ENCODE data around the gene F5. TPM values are rescaled to one million over a fixed set of nuclear protein-coding genes. Genes with fewer than 3 reads are reported as not detected.

Gene F5
- total RNA-seq, 2 experiments from 2014 or later: 49.8 to 57.8 TPM

DNA sequence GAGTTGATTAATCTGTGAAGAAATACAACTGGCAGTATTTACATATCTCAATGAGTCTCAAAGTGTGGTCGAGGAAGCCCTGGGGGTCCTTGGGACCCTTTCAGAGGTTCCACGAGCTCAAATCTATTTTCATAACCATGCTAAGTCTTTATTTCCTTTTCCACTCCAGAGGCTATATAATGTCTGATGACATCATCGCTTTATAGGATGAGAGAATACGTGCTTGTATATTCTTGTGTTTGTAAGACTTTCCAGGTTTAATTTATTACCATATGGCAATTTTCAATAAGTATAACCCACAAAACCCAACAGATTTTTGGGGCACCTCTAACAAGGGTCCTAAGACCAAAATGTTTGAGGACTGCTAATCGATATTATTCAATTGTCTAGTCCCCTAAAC lies 99.1 kb downstream of the F5 start:
- ATAC-seq: no peak
- intact Hi-C loops (cut with DNase I, micrococcal nuclease): loop anchor here (2.0 to 10.0 kb wide), 11 partner anchors 98 to 1310 kb away; partner anchors contain the start of genes ATP1B1 (in 1 of the 2), BLZF1 (in 1 of the 2), KIFAP3 (in 1 of the 2) and NME7 (in 1 of the 2)
- Mint-ChIP-seq H3K36me3 (ENCODE audit: low read depth) (peaks cover 6% of the 10 kb centered on the region), H3K27ac (peak overlapping the region; percentile 94), H3K4me1 (peaks cover 55% of the 10 kb centered on the region), H3K9me3 (ENCODE audit: low read depth) (no peaks in the 10 kb centered on the region), H3K4me3 (peak overlapping the region; percentile 93), H3K27me3 (peaks cover 1% of the 10 kb centered on the region)
- DNase-seq: no peak
- ChIA-PET CTCF (interaction anchor here (0.7 to 1.9 kb wide), 4 partner anchors 9 to 455 kb away, joined by 3 to 6 read pairs (median 4); partner anchors contain the start of gene F5), POLR2A (no interaction called here)

DNA sequence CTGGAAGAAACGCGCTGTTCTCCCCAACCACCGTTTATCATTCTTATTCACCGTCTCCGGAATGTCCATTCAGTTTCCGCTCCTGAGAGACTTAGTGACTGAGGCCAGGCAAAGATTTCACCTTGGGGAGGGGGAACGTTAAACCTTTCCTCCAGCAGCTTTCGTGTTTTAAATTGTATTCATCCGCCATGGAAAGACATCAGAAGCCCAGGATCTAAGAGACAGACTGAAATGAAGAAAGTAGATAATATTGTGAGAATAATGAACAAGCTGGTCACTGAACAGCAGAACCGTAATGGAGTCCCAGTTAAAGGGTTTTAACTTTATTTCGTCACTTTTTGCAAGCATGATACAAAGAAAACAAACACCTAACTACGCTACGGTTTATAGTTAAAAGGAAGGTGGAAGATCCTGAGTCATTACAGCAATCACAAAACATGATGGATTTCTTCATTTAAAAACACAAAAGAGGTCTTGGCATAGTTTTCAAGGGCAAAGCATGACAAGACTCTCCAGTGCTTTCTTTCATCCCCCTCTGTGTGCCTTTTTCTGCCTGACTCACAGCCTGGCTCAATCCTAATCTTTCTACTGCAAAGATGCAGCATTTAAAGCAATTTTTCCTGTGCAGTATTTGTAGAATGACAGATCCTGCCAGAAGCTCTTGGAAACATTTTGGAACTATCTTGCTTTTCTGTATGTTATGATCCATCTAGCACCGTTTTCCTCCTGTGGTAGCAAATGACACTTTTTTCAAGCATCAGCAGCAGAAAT lies 99.8 kb downstream of the F5 start:
- Mint-ChIP-seq H3K4me1 (peaks cover 49% of the 10 kb centered on the region), H3K27ac (peak overlapping the region; percentile 94), H3K27me3 (peaks cover 1% of the 10 kb centered on the region), H3K36me3 (ENCODE audit: low read depth) (peaks cover 6% of the 10 kb centered on the region), H3K4me3 (peak overlapping the region; percentile 93), H3K9me3 (ENCODE audit: low read depth) (no peaks in the 10 kb centered on the region)
- intact Hi-C loops (cut with DNase I, micrococcal nuclease): loop anchor here (2.0 to 10.0 kb wide), 11 partner anchors 98 to 1309 kb away; partner anchors contain the start of genes ATP1B1 (in 1 of the 2), BLZF1 (in 1 of the 2), KIFAP3 (in 1 of the 2) and NME7 (in 1 of the 2)
- ChIA-PET POLR2A (interaction anchor here (0.6 kb wide), 2 partner anchors 10 to 97 kb away, joined by 3 to 4 read pairs; no protein-coding TSS in a partner anchor), CTCF (interaction anchor here (0.7 to 1.8 kb wide), 8 partner anchors 10 to 1144 kb away, joined by 3 to 6 read pairs (median 3); partner anchors contain the start of gene F5)
- DNase-seq: no peak
- ATAC-seq: peak; percentile 2

DNA sequence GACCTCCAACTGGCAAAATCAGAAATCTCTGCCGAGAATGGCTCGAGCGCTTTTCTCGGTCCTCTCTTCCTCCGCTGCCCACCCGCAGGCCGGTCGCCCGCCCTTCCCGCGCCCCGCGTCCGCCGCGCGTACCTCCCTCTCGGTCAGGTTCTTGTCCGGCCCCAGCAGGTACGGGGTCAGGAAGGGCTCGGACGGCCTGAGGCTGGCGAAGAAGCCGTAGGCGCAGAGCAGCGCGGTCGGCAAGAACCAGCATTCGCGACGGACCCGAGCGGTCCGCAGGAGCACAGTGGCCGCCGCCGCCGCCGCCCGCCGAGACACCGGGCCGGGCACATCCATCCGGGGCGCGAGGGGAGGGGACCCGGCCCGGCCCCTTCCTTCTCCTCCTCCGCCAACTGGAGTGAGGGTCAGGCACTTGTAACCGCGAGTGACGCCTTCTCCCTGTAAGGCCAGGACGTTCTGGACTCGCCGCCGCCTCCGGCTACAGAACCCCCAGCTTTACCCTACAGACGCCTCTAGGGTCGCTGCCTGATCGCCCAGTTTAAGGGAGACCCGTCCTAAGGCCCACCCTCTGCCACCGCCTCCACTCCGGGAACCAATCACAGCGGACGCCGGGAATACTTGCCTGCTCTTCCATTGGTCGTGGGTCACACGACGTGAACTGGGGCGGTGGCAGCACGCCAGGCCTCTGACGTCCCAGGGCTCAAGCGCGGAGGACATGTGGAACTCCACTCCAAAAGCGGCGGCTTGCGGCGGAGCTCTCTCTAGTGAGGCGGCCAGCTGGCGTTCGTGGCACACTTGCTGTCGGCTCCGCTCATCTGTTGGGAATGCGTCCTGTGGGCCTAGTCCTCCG lies 100.6 kb downstream of the F5 start, which contains the start of gene SLC19A2:
SLC19A2 (minus strand) TSS at position 514 of the 850 bp plus-strand sequence; CDS start at position 336, 178 bp downstream.
- CTCF ChIA-PET: interaction anchor here (0.7 to 1.8 kb wide), 7 partner anchors 10 to 1143 kb away, joined by 3 to 6 read pairs (median 3); no protein-coding TSS in a partner anchor
- Mint-ChIP-seq H3K27ac (peak within 1 kb of the TSS; percentile 94), H3K9me3 (ENCODE audit: low read depth) (no peaks in the 10 kb centered on the region), H3K4me3 (peak within 1 kb of the TSS; percentile 93), H3K4me1 (peaks cover 48% of the 10 kb centered on the region), H3K27me3 (peaks cover 1% of the 10 kb centered on the region), H3K36me3 (ENCODE audit: low read depth) (peaks cover 6% of the 10 kb centered on the region)
- intact Hi-C loops (cut with DNase I, micrococcal nuclease): loop anchor here (1.0 to 10.0 kb wide), 16 partner anchors 61 to 1308 kb away; partner anchors contain the start of genes BLZF1 (in 2 of the 2), SCYL3 (in 2 of the 2), ATP1B1 (in 1 of the 2) and KIFAP3 (in 1 of the 2)
- POLR2A ChIA-PET: interaction anchor here (0.6 kb wide), 1 partner anchor 96 kb away, joined by 4 read pairs; no protein-coding TSS in a partner anchor
- peak; percentile 99 for ATAC-seq
- DNase-seq: peak; percentile 96

DNA sequence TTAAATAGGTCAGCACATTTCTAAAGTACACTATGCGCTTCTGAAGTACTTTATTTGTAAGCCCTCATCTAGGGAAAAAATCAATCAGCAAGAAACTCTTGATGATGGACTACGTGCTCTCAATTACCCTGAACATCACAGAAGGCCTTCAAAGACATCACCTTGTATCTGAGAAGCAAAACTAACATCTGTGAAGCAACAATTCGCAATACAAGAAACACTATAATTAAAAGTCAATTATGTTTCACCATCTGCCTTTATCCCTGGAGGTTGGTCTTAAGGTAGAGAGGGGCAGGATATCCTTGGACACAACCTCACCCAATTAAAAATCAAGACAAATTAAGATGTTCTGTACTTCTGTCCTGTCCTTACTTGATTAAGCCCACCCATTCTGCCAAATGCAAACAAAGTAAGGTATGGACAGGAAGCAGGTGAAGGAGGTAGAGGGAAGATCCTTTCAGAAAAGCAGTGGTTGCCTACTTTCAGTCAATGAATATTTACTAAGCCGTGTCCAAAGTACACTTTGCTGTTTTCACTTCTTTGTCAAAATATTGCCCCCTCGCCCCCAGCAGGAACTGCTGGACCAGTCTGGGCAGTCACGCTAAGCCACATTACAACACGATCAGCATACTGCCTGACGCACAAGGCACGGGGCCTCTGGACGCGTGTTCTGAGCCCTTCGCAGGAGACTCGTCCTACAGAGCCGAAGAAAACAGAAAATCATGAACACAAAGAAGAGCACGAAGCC lies 101.4 kb downstream of the F5 start:
- peaks cover 50% of the 10 kb centered on the region for H3K4me1 Mint-ChIP-seq
- ChIA-PET POLR2A (no interaction called here), CTCF (interaction anchor here (1.8 kb wide), 1 partner anchor 12 kb away, joined by 6 read pairs; no protein-coding TSS in a partner anchor)
- H3K27me3 Mint-ChIP-seq: peaks cover 1% of the 10 kb centered on the region
- H3K4me3 Mint-ChIP-seq: peak overlapping the region; percentile 93
- ATAC-seq (no peak), DNase-seq (peak; percentile 61)
- H3K36me3 Mint-ChIP-seq (ENCODE audit: low read depth): peaks cover 6% of the 10 kb centered on the region
- H3K27ac Mint-ChIP-seq: peak overlapping the region; percentile 87
- intact Hi-C loops (cut with DNase I, micrococcal nuclease): loop anchor here (1.0 to 10.0 kb wide), 14 partner anchors 61 to 1308 kb away; partner anchors contain the start of genes BLZF1 (in 2 of the 2), SCYL3 (in 2 of the 2), ATP1B1 (in 1 of the 2) and KIFAP3 (in 1 of the 2)
- H3K9me3 Mint-ChIP-seq (ENCODE audit: low read depth): no peaks in the 10 kb centered on the region

DNA sequence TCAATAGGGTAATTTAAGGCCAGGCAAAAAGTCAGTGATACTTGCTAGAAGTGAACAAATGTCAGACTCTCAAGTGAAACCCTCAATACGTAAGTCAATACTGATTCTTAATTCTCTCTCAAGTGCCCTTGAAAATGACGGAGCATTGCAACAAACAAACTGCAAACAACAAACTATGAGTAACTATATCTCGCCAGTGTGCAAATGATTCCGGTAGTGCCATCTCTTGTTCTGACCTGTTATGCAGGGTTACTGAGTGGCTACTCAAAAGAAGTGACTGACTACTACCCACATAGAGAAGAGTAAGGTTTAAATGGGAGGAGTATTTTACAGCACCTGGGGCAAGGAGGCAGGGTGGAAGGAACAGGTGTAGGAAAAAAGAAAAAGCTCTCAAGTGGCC lies 102.2 kb downstream of the F5 start:
- no peaks in the 10 kb centered on the region for H3K9me3 Mint-ChIP-seq (ENCODE audit: low read depth)
- ChIA-PET CTCF (interaction anchor here (0.7 to 0.9 kb wide), 2 partner anchors 21 to 63 kb away, joined by 3 read pairs; no protein-coding TSS in a partner anchor), POLR2A (interaction anchor here (0.6 kb wide), 1 partner anchor 377 kb away, joined by 4 read pairs; no protein-coding TSS in a partner anchor)
- intact Hi-C loops (cut with DNase I, micrococcal nuclease): loop anchor here (2.0 to 10.0 kb wide), 2 partner anchors 349 to 409 kb away; partner anchors contain the start of gene SCYL3 (in 1 of the 2)
- H3K27me3 Mint-ChIP-seq: peaks cover 1% of the 10 kb centered on the region
- peaks cover 6% of the 10 kb centered on the region for H3K36me3 Mint-ChIP-seq (ENCODE audit: low read depth)
- H3K4me1 Mint-ChIP-seq: peaks cover 48% of the 10 kb centered on the region
- no peak overlapping the region for H3K27ac Mint-ChIP-seq
- H3K4me3 Mint-ChIP-seq: peak overlapping the region; percentile 93
- ATAC-seq (no peak), DNase-seq (no peak)

DNA sequence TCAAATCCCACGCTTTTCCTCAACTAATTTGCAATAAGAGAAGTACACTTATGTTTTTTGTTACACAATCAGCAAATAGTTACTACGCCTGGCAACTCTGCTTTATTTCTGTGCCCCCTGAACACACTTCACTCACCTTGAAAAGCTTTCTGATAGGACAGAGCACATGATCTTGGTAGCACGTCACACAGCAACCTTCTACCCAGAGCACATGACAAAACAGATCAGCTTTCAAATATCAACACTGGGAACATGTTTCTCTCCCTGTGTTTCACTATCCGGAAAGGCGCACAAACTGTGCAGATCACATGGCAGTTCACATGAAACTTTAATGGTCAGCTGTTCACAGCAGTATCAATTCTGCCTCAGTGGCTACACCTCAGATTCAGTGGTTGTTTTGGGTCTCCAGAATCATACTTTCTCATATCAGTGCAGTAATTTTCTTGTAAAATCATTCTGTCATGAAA lies 102.7 kb downstream of the F5 start:
- Mint-ChIP-seq H3K4me3 (peak overlapping the region; percentile 93), H3K4me1 (peaks cover 45% of the 10 kb centered on the region), H3K36me3 (ENCODE audit: low read depth) (peaks cover 6% of the 10 kb centered on the region), H3K9me3 (ENCODE audit: low read depth) (no peaks in the 10 kb centered on the region), H3K27ac (no peak overlapping the region), H3K27me3 (peaks cover 1% of the 10 kb centered on the region)
- DNase-seq (no peak), ATAC-seq (no peak)
- CTCF ChIA-PET: interaction anchor here (0.9 kb wide), 1 partner anchor 64 kb away, joined by 3 read pairs; no protein-coding TSS in a partner anchor
- POLR2A ChIA-PET: interaction anchor here (0.6 kb wide), 1 partner anchor 376 kb away, joined by 4 read pairs; no protein-coding TSS in a partner anchor
- intact Hi-C loops (cut with DNase I, micrococcal nuclease): loop anchor here in 1 of 2 experiments (10.0 kb wide), 1 partner anchor 349 kb away; no protein-coding TSS in a partner anchor

DNA sequence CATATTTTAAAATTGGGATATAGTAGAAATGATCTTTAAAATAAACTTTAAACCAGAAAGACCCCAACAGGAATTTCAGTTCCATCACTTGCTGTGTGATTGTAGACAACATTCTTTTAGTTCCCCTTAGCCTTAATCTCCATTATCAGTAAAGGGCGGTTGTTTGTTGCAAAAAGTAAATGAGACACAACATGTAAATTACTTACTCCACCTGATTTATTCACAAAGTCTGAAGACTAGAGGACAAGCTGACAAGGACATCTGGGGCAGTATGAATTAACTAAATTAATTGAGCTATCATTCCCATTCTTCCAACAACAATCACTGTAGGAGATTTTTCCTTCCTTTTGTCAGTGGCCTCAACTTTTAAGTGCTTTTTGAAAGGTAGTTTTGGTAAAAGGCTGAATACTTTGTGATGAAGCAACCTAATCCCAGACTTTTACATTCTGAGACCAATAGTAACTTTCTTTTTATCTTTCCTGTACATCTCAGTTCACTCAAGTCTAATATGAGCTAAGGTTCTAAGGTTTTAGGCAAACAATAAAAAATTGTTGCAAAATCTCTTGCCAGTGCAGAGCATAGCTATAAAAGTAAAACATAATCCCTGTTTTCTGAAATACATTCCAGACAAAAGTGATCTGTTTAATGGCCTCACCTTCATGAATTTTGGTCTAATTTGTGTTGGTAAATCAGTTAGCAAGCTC lies 106.8 kb downstream of the F5 start:
- Mint-ChIP-seq H3K27me3 (no peaks in the 10 kb centered on the region), H3K36me3 (ENCODE audit: low read depth) (peaks cover 4% of the 10 kb centered on the region), H3K27ac (no peak overlapping the region), H3K9me3 (ENCODE audit: low read depth) (no peaks in the 10 kb centered on the region), H3K4me1 (peaks cover 17% of the 10 kb centered on the region), H3K4me3 (no peak overlapping the region)
- DNase-seq (no peak), ATAC-seq (no peak)
- ChIA-PET POLR2A (no interaction called here), CTCF (interaction anchor here (1.0 kb wide), 1 partner anchor 25 kb away, joined by 3 read pairs; no protein-coding TSS in a partner anchor)
- intact Hi-C loops (cut with DNase I, micrococcal nuclease): loop anchor here in 1 of 2 experiments (10.0 kb wide), 1 partner anchor 345 kb away; no protein-coding TSS in a partner anchor

DNA sequence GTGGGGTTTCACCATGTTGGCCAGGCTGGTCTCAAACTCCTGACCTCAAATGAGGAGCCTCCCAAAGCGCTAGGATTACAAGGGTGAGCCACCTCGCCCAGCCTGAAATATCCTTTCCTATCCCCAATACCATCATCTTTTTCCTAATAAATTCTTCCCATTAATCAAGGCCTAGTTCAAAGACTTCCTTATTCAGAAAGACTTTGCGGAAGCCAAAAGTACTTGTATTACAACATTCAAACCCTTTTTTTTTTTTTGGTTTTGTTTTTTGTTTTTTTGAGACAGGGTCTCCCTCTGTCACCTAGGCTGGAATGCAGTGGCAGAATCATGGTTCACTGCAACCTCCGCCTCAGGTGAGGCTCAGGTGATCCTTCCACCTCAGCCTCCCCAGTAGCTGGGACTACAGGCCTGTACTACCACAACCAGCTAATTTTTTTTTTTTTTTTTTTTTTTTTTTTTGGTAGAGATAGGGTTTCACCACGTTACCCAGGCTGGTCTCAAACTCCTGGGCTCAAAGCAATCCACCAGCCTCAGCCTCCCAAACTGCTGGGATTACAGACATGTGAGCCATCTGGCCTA lies 108.1 kb downstream of the F5 start:
- ChIA-PET POLR2A (no interaction called here), CTCF (interaction anchor here (0.6 kb wide), 2 partner anchors 69 to 274 kb away, joined by 3 to 4 read pairs; no protein-coding TSS in a partner anchor)
- DNase-seq (no peak), ATAC-seq (no peak)
- Mint-ChIP-seq H3K27me3 (no peaks in the 10 kb centered on the region), H3K4me3 (no peak overlapping the region), H3K9me3 (ENCODE audit: low read depth) (no peaks in the 10 kb centered on the region), H3K4me1 (peaks cover 6% of the 10 kb centered on the region), H3K36me3 (ENCODE audit: low read depth) (peaks cover 2% of the 10 kb centered on the region), H3K27ac (no peak overlapping the region)
- intact Hi-C loops (cut with DNase I, micrococcal nuclease): no loop called here

DNA sequence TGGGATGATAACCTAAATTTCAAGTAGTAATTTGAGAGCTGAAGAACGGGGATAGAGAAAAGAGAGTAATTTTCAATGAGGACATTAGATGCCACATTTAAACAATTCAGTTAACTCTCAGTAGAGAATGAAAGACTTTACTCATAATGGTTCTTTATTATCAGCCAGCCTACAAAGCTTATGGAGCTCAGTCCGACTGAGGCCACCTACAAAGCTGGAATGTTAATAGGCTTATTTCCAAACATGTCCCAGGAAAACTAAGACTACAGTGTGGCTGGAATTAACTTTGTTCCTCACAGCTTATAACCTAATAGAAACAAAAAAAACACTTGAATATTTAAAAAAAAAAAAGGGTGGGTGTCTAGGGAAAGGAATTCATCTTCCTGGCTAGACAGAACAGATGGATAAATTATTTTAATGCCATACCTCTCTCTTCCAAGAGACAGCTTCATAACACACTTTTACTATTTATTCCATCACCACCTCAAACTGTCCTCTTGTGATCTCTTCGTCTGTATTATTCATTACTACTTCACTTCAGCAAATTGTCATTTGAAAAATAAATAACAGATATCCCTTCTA lies 110.4 kb downstream of the F5 start:
- no peak overlapping the region for H3K4me3 Mint-ChIP-seq
- peaks cover 6% of the 10 kb centered on the region for H3K4me1 Mint-ChIP-seq
- peaks cover 2% of the 10 kb centered on the region for H3K36me3 Mint-ChIP-seq (ENCODE audit: low read depth)
- no peaks in the 10 kb centered on the region for H3K27me3 Mint-ChIP-seq
- no peak for ATAC-seq
- intact Hi-C loops (cut with DNase I, micrococcal nuclease): no loop called here
- ChIA-PET CTCF (interaction anchor here (0.6 to 0.9 kb wide), 4 partner anchors 10 to 838 kb away, joined by 3 read pairs; partner anchors contain the start of genes F5 and SLC19A2), POLR2A (no interaction called here)
- no peaks in the 10 kb centered on the region for H3K9me3 Mint-ChIP-seq (ENCODE audit: low read depth)
- no peak overlapping the region for H3K27ac Mint-ChIP-seq
- DNase-seq: no peak
